H9 (cell line): ENCODE results near the gene NECTIN1. TPM values are rescaled to one million over a fixed set of nuclear protein-coding genes. Genes with fewer than 3 reads are reported as not detected.

ENCODE experiments used
- DNase-seq: peaks from one replicate; pipeline ENCODE4 v3.0.0-alpha.2; 2017
- H2AFZ ChIP-seq: one replicate; pipeline ENCODE4 v1.6.1; 2013; ENCODE audit warnings: mild to moderate bottlenecking, low read length, control low read depth, moderate library complexity
- H2AK5ac ChIP-seq: 2 replicates; pipeline ENCODE4 v1.6.1; 2013; ENCODE audit warnings: low read length, control low read depth, mixed read lengths; ENCODE audit not compliant: insufficient read length
- H2BK120ac ChIP-seq: one replicate; pipeline ENCODE4 v1.6.1; 2013; ENCODE audit warnings: low read depth, mild to moderate bottlenecking, low read length, control low read depth, inconsistent platforms; ENCODE audit not compliant: poor library complexity, severe bottlenecking
- H2BK12ac ChIP-seq: 2 replicates; pipeline ENCODE4 v1.6.1; 2013; ENCODE audit warnings: low read length, control low read depth, mixed read lengths, low read depth; ENCODE audit not compliant: insufficient read length
- H2BK15ac ChIP-seq: 2 replicates; pipeline ENCODE4 v1.6.1; 2013; ENCODE audit warnings: low read depth, low read length, control low read depth
- H2BK20ac ChIP-seq: one replicate; pipeline ENCODE4 v1.6.1; 2013; ENCODE audit warnings: low read depth, mild to moderate bottlenecking, low read length, control low read depth, inconsistent platforms; ENCODE audit not compliant: poor library complexity, severe bottlenecking
- H2BK5ac ChIP-seq: 2 replicates; pipeline ENCODE4 v1.6.1; 2013; ENCODE audit warnings: low read length, control low read depth, mixed read lengths; ENCODE audit not compliant: insufficient read length
- H3K14ac ChIP-seq: 2 replicates; pipeline ENCODE4 v1.6.1; 2013; ENCODE audit warnings: low read length, control low read depth; ENCODE audit not compliant: insufficient read depth
- H3K18ac ChIP-seq: 2 replicates; pipeline ENCODE4 v1.6.1; 2013; ENCODE audit warnings: low read depth, mild to moderate bottlenecking, mixed read lengths, low read length, control low read depth; ENCODE audit not compliant: insufficient read length
- H3K23ac ChIP-seq: 2 replicates; pipeline ENCODE4 v1.6.1; 2013; ENCODE audit warnings: low read length, control low read depth, mixed read lengths, low read depth; ENCODE audit not compliant: insufficient read length
- H3K23me2 ChIP-seq: 2 replicates; pipeline ENCODE4 v1.6.1; 2013; ENCODE audit warnings: low read depth, mild to moderate bottlenecking, mixed read lengths, low read length, control low read depth; ENCODE audit not compliant: insufficient read length, poor library complexity, severe bottlenecking
- H3K27ac ChIP-seq: 2 replicates; pipeline ENCODE4 v1.5.1; 2013; ENCODE audit warnings: low read length, control low read depth, mixed read lengths, low read depth; ENCODE audit not compliant: insufficient read length
- H3K27me3 ChIP-seq: 2 replicates; pipeline ENCODE4 v1.6.1; 2013; ENCODE audit warnings: low read length, control low read depth, inconsistent platforms; ENCODE audit not compliant: insufficient read depth
- H3K4ac ChIP-seq: 2 replicates; pipeline ENCODE4 v1.6.1; 2013; ENCODE audit warnings: low read depth, mild to moderate bottlenecking, control low read depth, inconsistent platforms, low read length, moderate library complexity
- H3K4me1 ChIP-seq: 2 replicates; pipeline ENCODE4 v1.6.1; 2013; ENCODE audit warnings: low read length, control low read depth, inconsistent platforms; ENCODE audit not compliant: insufficient read depth
- H3K4me2 ChIP-seq: 2 replicates; pipeline ENCODE4 v1.6.1; 2013; ENCODE audit warnings: low read length, control low read depth, mixed read lengths; ENCODE audit not compliant: insufficient read length, insufficient read depth
- H3K56ac ChIP-seq: 2 replicates; pipeline ENCODE4 v1.6.1; 2013; ENCODE audit warnings: low read depth, mild to moderate bottlenecking, mixed read lengths, low read length, control low read depth; ENCODE audit not compliant: insufficient read length
- H3K79me1 ChIP-seq: 2 replicates; pipeline ENCODE4 v1.6.1; 2013; ENCODE audit warnings: low read depth, mild to moderate bottlenecking, moderate library complexity, low read length, control low read depth, inconsistent platforms; ENCODE audit not compliant: insufficient read depth, poor library complexity, severe bottlenecking
- H3K79me2 ChIP-seq: 2 replicates; pipeline ENCODE4 v1.6.1; 2013; ENCODE audit warnings: low read length, control low read depth, inconsistent platforms; ENCODE audit not compliant: insufficient read depth
- H3K9ac ChIP-seq: 2 replicates; pipeline ENCODE4 v1.6.1; 2013; ENCODE audit warnings: low read length, control low read depth, mixed read lengths; ENCODE audit not compliant: insufficient read length; ENCODE audit errors: extremely low read depth
- H3K9me3 ChIP-seq: one replicate; pipeline ENCODE4 v1.6.1; 2013; ENCODE audit warnings: low read depth, low read length, inconsistent platforms; ENCODE audit not compliant: control insufficient read depth
- H3T11ph ChIP-seq: one replicate; pipeline ENCODE4 v1.6.1; 2013; ENCODE audit warnings: mild to moderate bottlenecking, low read length, control low read depth, inconsistent platforms
- H4K20me1 ChIP-seq: one replicate; pipeline ENCODE4 v1.6.1; 2013; ENCODE audit not compliant: control insufficient read depth, insufficient read length, insufficient read depth
- H4K5ac ChIP-seq: 2 replicates; pipeline ENCODE4 v1.6.1; 2013; ENCODE audit warnings: low read depth, mild to moderate bottlenecking, mixed read lengths, low read length, control low read depth; ENCODE audit not compliant: insufficient read length
- H4K8ac ChIP-seq: replicated peaks from 2 replicates; pipeline ENCODE4 v1.6.1; 2013; ENCODE audit warnings: low read length, control low read depth, mixed read lengths, low read depth; ENCODE audit not compliant: insufficient read length
- H4K91ac ChIP-seq: 2 replicates; pipeline ENCODE4 v1.6.1; 2013; ENCODE audit warnings: low read depth, mild to moderate bottlenecking, moderate library complexity, mixed read lengths, low read length, control low read depth; ENCODE audit not compliant: insufficient read length
- H3K27ac Mint-ChIP-seq, 3 experiments: 2 replicates in 2 of 3; 3 replicates in 1 of 3; pipeline ENCODE4 v1.8.0; 2020 to 2021; ENCODE audit warnings: mixed read lengths in 3 of 3, mild to moderate bottlenecking in 1 of 3, moderate library complexity in 1 of 3
- H3K27me3 Mint-ChIP-seq: 2 replicates; pipeline ENCODE4 v1.8.0; 2021; ENCODE audit warnings: low read depth, mild to moderate bottlenecking, moderate library complexity, mixed read lengths
- H3K36me3 Mint-ChIP-seq, 3 experiments: 2 replicates in 2 of 3; 3 replicates in 1 of 3; pipeline ENCODE4 v1.8.0; 2020 to 2021; ENCODE audit warnings: low read depth in 3 of 3, mixed read lengths in 3 of 3; ENCODE audit not compliant: insufficient read depth in 1 of 3
- H3K4me1 Mint-ChIP-seq, 2 experiments: 2 replicates each; pipeline ENCODE4 v1.8.0; 2020; ENCODE audit warnings: mixed read lengths in 2 of 2
- H3K4me3 Mint-ChIP-seq, 2 experiments: 2 replicates in 1 of 2; 3 replicates in 1 of 2; pipeline ENCODE4 v1.8.0; 2020 to 2021; ENCODE audit warnings: mild to moderate bottlenecking in 2 of 2, mixed read lengths in 2 of 2, moderate library complexity in 1 of 2
- H3K9me3 Mint-ChIP-seq, 2 experiments: 2 replicates in 1 of 2; 3 replicates in 1 of 2; pipeline ENCODE4 v1.8.0; 2020; ENCODE audit warnings: mild to moderate bottlenecking in 2 of 2, mixed read lengths in 2 of 2, moderate library complexity in 1 of 2
- WGBS: extraction: QIAGEN DNeasy Blood & Tissue Kit; methylation state at CpG from one replicate; pipeline ENCODE4 v1.1.7; 2013; ENCODE audit warnings: missing lambda C conversion rate, low lambda C conversion rate, mixed read lengths; ENCODE audit not compliant: insufficient read length; ENCODE audit errors: extremely low coverage; 5-methylcytosine and 5-hydroxymethylcytosine counted together
- total RNA-seq: library from RNA; stranded (reverse); gene quantifications from 2 replicates; pipeline ENCODE4 v1.2.1, GENCODE V29; 2021
- TF ChIP-seq, protein P1 (sequence below): fragments of 200-600 bp; sonication (generic); conservative IDR thresholded peaks from 3 replicates; pipeline ENCODE4 v1.8.0; 2021; ENCODE audit warnings: antibody characterized with exemption, mild to moderate bottlenecking

NECTIN1 gene
- total RNA-seq, 1 experiment from 2014 or later: 113 TPM

DNA sequence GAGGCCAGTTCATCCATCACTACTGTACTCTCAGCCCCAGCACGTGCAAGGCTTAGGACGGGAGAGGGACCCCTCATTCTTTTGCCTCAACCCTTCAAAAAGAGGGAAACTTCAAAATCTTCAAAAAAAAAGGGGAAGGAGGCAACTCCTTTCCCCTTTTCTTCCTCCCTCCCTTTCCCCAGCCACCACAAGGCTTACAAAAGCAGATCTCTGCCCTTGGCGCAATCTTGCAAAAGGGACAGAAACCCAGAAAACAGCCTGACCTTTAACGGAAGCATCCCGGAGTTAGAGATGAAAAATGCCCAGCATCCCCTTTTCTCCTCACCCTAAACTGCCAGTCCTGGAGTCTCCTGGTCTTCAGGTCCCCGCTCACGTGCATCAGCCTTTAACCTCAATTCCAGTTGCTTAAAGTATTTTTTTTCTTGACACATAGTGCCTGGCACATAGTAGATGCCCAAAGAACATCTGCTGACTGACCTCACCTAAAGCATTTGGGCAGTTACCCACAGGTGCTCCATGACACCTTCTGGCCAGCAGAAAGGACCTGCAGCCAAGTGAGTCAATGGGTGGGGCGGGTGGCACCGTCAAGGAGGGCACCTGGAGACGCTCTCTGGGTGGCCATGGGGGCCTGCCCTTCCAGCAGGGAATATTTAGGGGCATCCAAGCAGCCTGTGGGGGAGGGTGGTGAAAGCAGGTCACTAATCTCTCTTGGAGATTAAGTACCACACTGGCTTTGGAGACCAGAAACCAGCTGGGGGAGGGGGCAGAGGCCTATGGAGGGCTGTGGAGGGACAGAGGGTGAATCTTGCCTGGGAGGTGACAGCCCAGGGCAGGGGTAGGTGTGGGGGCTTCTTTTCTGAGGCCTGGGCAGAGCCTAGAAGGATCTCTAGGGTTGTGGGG, 16.3 kb downstream of the NECTIN1 start:
- Histone ChIP-seq H3K4ac (no peak overlapping the region), H2AK5ac (no peak overlapping the region), H3K79me1 (peaks cover 22% of the 10 kb centered on the region), H3K27ac (no peak overlapping the region), H4K20me1 (peaks cover 4% of the 10 kb centered on the region), H2BK20ac (no peak overlapping the region), H2BK12ac (no peak overlapping the region), H3K9me3 (no peaks in the 10 kb centered on the region), H3K79me2 (peaks cover 30% of the 10 kb centered on the region; the same call in 1 of the 2 replicates), H3K14ac (no peak overlapping the region; the same call in 1 of the 2 replicates), H3K27me3 (no peaks in the 10 kb centered on the region), H3K4me2 (no peak overlapping the region), H2AFZ (no peak overlapping the region), H3K4me1 (peaks cover 4% of the 10 kb centered on the region; the same call in 1 of the 2 replicates), H2BK5ac (no peak overlapping the region), H3K18ac (no peak overlapping the region), H4K5ac (no peak overlapping the region), H4K91ac (no peak overlapping the region), H3K23ac (no peak overlapping the region), H3K23me2 (no peaks in the 10 kb centered on the region), H4K8ac (no peak overlapping the region), H2BK15ac (no peak overlapping the region), H3K9ac (no peak overlapping the region), H3T11ph (no peak overlapping the region), H2BK120ac (no peak overlapping the region), H3K56ac (no peak overlapping the region)
- Mint-ChIP-seq H3K27ac (no peak overlapping the region), H3K36me3 (peaks cover 0 to 16% (median 7%) of the 10 kb centered on the region in 3 experiments; a peak in 4 of 7 replicates), H3K9me3 (no peaks in the 10 kb centered on the region), H3K27me3 (no peaks in the 10 kb centered on the region; the same call in none of the 2 replicates), H3K4me1 (peaks cover 71 to 85% of the 10 kb centered on the region in 2 experiments), H3K4me3 (no peak overlapping the region)
- TF ChIP-seq, protein P1, sequence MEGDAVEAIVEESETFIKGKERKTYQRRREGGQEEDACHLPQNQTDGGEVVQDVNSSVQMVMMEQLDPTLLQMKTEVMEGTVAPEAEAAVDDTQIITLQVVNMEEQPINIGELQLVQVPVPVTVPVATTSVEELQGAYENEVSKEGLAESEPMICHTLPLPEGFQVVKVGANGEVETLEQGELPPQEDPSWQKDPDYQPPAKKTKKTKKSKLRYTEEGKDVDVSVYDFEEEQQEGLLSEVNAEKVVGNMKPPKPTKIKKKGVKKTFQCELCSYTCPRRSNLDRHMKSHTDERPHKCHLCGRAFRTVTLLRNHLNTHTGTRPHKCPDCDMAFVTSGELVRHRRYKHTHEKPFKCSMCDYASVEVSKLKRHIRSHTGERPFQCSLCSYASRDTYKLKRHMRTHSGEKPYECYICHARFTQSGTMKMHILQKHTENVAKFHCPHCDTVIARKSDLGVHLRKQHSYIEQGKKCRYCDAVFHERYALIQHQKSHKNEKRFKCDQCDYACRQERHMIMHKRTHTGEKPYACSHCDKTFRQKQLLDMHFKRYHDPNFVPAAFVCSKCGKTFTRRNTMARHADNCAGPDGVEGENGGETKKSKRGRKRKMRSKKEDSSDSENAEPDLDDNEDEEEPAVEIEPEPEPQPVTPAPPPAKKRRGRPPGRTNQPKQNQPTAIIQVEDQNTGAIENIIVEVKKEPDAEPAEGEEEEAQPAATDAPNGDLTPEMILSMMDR: no peak
- WGBS: no CpG with 5 or more reads among the region's 10 CpGs
- no peak for DNase-seq
